ENCODE results near the gene HMBS. TPM values are rescaled to one million over a fixed set of nuclear protein-coding genes. Genes with fewer than 3 reads are reported as not detected.

Gene HMBS
- total RNA-seq, 6 experiments from 2014 or later = 11.3 to 35.3 (median 14.6) TPM

GRCh38 chr11:119117004-119117706, 32.5 kb downstream of the HMBS start:
- Histone ChIP-seq H3K4me3 (no peak overlapping the region), H3K36me3 (peaks cover 0 to 21% (median 3%) of the 10 kb centered on the region in 4 donors), H3K27ac (no peak overlapping the region), H3K9me3 (no peaks in the 10 kb centered on the region), H3K27me3 (no peaks in the 10 kb centered on the region), H3K4me1 (peaks cover 0 to 7% (median under 1%) of the 10 kb centered on the region in 4 donors)
- TF ChIP-seq CTCF (IDR thresholded peaks at IDR 0.05) = no peak
- no peak for TF ChIP-seq POLR2A (IDR thresholded peaks at IDR 0.05)
- DNase-seq (no peak), ATAC-seq (no peak)
- intact Hi-C loops (cut with DNase I) = no loop called here
- WGBS (ENCODE audit: insufficient coverage, low coverage, low lambda C conversion rate, missing lambda C conversion rate) = 97% methylated on average over 3 of the region's 3 CpGs

- intact Hi-C loops (cut with DNase I) = no loop called here
- H3K4me1 ChIP-seq = peaks cover 0 to 14% (median 3%) of the 10 kb centered on the region in 4 donors
- no peak overlapping the region for H3K4me3 ChIP-seq
- no peaks in the 10 kb centered on the region for H3K9me3 ChIP-seq
- DNase-seq (no peak), ATAC-seq (no peak)
- TF ChIP-seq POLR2A (IDR thresholded peaks at IDR 0.05) (no peak), CTCF (IDR thresholded peaks at IDR 0.05) (no peak)
- H3K36me3 ChIP-seq = peaks cover 0 to 14% (median 3%) of the 10 kb centered on the region in 4 donors
- no peaks in the 10 kb centered on the region for H3K27me3 ChIP-seq
- 90% methylated on average over 5 of the region's 5 CpGs for WGBS (ENCODE audit: insufficient coverage, low coverage, low lambda C conversion rate, missing lambda C conversion rate)
- H3K27ac ChIP-seq = no peak overlapping the region
Measured at GRCh38 chr11:119118227-119118626, 33.5 kb downstream of the HMBS start.

DNA sequence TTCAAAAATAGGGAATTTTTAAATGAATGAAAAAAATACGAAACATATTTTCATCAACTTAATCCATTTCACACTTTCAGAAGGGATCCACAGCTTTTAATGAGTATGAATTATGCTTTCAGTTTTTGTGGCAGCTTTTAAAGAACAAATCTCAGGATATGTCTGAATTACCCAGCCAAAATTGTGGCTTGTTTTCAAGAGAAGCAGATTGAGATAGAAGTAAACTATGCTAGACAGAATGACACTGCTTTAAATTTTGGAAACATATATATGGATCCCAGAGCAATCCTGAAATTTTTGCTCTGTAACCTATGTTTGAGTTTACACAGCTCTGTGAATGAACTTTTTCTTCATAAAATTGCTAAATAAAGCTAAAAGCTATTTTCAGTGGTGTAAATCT, 34.3 kb downstream of the HMBS start:
- Histone ChIP-seq H3K36me3 (peaks cover 0 to 14% (median 3%) of the 10 kb centered on the region in 4 donors), H3K27me3 (no peaks in the 10 kb centered on the region), H3K4me3 (no peak overlapping the region), H3K9me3 (no peaks in the 10 kb centered on the region), H3K4me1 (peaks cover 0 to 14% (median 3%) of the 10 kb centered on the region in 4 donors), H3K27ac (no peak overlapping the region)
- WGBS (ENCODE audit: insufficient coverage, low coverage, low lambda C conversion rate, missing lambda C conversion rate) = 100% methylated on average over 1 of the region's 1 CpG
- DNase-seq (no peak), ATAC-seq (no peak)
- intact Hi-C loops (cut with DNase I) = no loop called here
- TF ChIP-seq CTCF (IDR thresholded peaks at IDR 0.05) = no peak
- TF ChIP-seq POLR2A (IDR thresholded peaks at IDR 0.05) = no peak

- H3K27me3 ChIP-seq = no peaks in the 10 kb centered on the region
- peaks cover 0 to 18% (median 4%) of the 10 kb centered on the region in 4 donors for H3K4me1 ChIP-seq
- ATAC-seq = no peak
- intact Hi-C loops (cut with DNase I) = no loop called here
- H3K27ac ChIP-seq = peak overlapping the region in 2 of 3 donors; percentile 61
- no peak for DNase-seq
- WGBS (ENCODE audit: insufficient coverage, low coverage, low lambda C conversion rate, missing lambda C conversion rate) = 21% methylated on average over 5 of the region's 5 CpGs
- TF ChIP-seq CTCF (IDR thresholded peaks at IDR 0.05) (no peak), POLR2A (IDR thresholded peaks at IDR 0.05) (no peak)
- H3K36me3 ChIP-seq = peaks cover 0 to 15% (median 0%) of the 10 kb centered on the region in 4 donors
- H3K9me3 ChIP-seq = no peaks in the 10 kb centered on the region
- peak overlapping the region; percentile 56 to 96 (median 90) for H3K4me3 ChIP-seq
Measured at GRCh38 chr11:119120639-119121007, 35.9 kb downstream of the HMBS start.
